Measurements from ENCODE around the gene VDR. TPM values are rescaled to one million over a fixed set of nuclear protein-coding genes. Genes with fewer than 3 reads are reported as not detected.

VDR gene
- total RNA-seq, result 1 to 10 TPM; 1.3 to 3.1 TPM

DNA sequence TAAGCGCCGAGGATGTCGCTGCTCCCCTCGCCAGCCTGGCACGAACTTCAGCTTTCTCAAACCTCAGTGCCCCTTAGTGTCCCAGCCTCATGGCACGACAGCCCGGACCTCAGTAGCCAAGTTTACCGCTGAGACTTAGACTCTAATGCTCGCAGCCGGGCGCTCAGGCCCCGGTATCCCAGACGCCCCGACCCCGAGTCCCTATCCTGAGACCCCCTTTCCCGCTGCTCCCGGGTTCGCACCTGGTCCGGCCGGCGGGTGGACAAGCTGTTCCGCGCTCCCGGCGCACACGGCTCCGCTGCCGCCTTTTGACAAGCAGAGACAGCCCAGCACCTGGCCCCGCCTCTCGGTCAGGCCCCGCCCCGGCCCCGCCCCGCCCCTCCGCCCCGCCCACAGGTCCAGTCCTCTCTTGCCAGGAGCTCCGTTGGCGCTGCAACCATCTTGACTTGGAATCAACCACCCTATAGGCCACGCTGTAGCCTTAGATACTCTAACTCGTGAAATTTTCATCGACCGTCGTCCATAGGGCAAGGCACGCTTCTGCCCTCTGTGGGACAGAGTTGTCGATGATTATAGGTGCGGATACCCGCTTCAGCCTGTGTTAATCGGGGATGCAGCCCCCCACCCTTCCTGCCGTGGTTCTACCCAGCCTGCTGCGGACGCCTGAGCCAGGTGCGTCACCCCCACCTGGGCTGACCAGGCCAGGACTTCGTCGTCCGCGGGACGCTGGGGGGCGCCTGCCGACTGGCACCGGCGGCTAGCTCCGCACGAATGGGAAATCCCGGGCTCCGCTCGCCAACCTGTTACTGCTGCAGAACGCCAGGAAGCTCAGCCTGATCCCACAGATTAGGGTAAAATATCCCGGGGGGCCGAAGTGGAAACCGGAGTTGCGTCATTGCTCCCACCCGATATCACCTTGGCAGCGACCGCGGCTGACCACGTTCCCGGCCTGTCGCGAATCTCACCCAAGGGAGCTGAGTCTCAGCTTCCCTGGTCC lies at the start of gene VDR:
VDR (minus strand) TSS at position 282 of the 997 bp plus-strand sequence. CDS start 25,881 bp downstream, outside the sequence.
- no peaks in the 10 kb centered on the region for H3K27me3 ChIP-seq
- peak within 1 kb of the TSS; percentile 15 to 29 for H3K4me3 ChIP-seq
- no peaks in the 10 kb centered on the region for H3K9me3 ChIP-seq
- H3K27ac ChIP-seq, result peak within 1 kb of the TSS; percentile 53 to 94 (median 86)
- peak; percentile 68 to 80 (median 79) for TF ChIP-seq POLR2A (IDR thresholded peaks at IDR 0.05)
- TF ChIP-seq, protein P1, sequence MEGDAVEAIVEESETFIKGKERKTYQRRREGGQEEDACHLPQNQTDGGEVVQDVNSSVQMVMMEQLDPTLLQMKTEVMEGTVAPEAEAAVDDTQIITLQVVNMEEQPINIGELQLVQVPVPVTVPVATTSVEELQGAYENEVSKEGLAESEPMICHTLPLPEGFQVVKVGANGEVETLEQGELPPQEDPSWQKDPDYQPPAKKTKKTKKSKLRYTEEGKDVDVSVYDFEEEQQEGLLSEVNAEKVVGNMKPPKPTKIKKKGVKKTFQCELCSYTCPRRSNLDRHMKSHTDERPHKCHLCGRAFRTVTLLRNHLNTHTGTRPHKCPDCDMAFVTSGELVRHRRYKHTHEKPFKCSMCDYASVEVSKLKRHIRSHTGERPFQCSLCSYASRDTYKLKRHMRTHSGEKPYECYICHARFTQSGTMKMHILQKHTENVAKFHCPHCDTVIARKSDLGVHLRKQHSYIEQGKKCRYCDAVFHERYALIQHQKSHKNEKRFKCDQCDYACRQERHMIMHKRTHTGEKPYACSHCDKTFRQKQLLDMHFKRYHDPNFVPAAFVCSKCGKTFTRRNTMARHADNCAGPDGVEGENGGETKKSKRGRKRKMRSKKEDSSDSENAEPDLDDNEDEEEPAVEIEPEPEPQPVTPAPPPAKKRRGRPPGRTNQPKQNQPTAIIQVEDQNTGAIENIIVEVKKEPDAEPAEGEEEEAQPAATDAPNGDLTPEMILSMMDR (IDR thresholded peaks at IDR 0.05), result peak; percentile 16 to 69 (median 64)
- intact Hi-C loops (cut with DNase I), result no loop called here
- WGBS, 2 donors, result 0% methylated on average over 10 to 77 of the region's 79 CpGs
- peak; percentile 91 for ATAC-seq
- peaks cover 33% of the 10 kb centered on the region for H3K4me1 ChIP-seq
- DNase-seq, result peak; percentile 85 to 91 (median 90)
- H3K36me3 ChIP-seq (replicated peaks in 1 of 2; ENCODE audit: insufficient read depth in 1 of 2, low read depth in 2 of 2), result no peaks in the 10 kb centered on the region

DNA sequence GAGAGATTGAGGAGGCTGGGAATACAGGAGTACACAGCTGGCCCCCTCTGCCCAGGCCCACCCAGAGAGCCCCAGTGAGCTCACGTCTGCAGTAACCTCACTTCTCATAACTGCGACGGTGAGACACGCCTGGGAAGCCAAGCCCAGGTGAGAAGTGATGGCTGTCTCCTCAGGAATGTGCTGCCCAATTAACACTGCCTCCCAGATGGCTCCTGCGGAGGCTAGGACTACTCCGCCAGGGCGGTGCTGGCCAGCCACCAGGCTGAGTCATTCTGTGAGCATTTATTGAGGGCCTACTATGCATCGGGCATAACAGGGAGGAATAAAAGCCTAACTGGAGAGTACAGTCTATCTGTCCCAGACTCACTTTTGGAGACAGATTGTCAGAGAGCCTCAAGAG lies 49.3 kb upstream of the VDR start:
- ATAC-seq (no peak), DNase-seq (no peak)
- H3K27ac ChIP-seq, result no peak overlapping the region
- H3K27me3 ChIP-seq, result no peaks in the 10 kb centered on the region
- 70 to 82% methylated on average over 4 to 8 of the region's 8 CpGs for WGBS, 2 donors
- no peak overlapping the region for H3K4me3 ChIP-seq
- intact Hi-C loops (cut with DNase I), result no loop called here
- TF ChIP-seq POLR2A (IDR thresholded peaks at IDR 0.05), result no peak
- TF ChIP-seq, protein P1 (IDR thresholded peaks at IDR 0.05), result no peak
- H3K9me3 ChIP-seq, result no peaks in the 10 kb centered on the region
- H3K4me1 ChIP-seq, result peaks cover 5% of the 10 kb centered on the region
- no peaks in the 10 kb centered on the region for H3K36me3 ChIP-seq (replicated peaks in 1 of 2; ENCODE audit: insufficient read depth in 1 of 2, low read depth in 2 of 2)

DNA sequence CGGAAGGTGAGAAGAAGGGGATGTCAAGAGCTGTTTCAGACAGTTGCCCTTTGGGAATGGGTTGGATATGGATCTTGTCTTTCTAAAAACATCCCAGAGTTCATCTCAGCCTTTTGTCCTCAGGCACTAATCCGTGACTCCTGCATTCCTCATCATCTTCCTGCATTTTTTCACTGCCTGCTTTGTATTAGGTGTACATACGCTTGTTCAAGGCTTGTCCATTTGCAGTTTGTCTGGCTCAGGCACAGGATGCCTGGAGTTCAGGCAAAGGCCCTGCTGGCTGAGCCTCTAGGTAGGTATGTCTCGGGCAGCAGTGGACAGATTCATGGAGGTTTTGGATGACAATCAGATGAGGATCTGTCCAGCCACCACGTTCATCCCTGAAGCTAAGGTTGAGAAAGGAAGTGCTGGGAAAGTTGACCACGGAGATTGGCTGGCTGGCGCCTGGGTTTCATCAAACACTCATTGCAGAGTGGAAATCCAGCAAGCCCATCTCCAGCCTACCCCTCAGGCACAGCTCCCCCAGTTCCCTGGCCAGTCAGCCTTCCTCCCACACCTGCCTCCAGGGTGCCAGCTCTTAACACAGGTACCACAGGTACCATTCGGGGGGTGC lies 46.2 kb upstream of the VDR start:
- intact Hi-C loops (cut with DNase I), result no loop called here
- H3K36me3 ChIP-seq (replicated peaks in 1 of 2; ENCODE audit: insufficient read depth in 1 of 2, low read depth in 2 of 2), result no peaks in the 10 kb centered on the region
- ATAC-seq (no peak), DNase-seq (no peak)
- TF ChIP-seq, protein P1 (IDR thresholded peaks at IDR 0.05), result no peak
- TF ChIP-seq POLR2A (IDR thresholded peaks at IDR 0.05), result no peak
- peaks cover 6% of the 10 kb centered on the region for H3K4me1 ChIP-seq
- WGBS, 2 donors, result 60 to 72% methylated on average over 8 of the region's 8 CpGs
- no peak overlapping the region for H3K4me3 ChIP-seq
- no peak overlapping the region for H3K27ac ChIP-seq
- H3K9me3 ChIP-seq, result no peaks in the 10 kb centered on the region
- H3K27me3 ChIP-seq, result no peaks in the 10 kb centered on the region

DNA sequence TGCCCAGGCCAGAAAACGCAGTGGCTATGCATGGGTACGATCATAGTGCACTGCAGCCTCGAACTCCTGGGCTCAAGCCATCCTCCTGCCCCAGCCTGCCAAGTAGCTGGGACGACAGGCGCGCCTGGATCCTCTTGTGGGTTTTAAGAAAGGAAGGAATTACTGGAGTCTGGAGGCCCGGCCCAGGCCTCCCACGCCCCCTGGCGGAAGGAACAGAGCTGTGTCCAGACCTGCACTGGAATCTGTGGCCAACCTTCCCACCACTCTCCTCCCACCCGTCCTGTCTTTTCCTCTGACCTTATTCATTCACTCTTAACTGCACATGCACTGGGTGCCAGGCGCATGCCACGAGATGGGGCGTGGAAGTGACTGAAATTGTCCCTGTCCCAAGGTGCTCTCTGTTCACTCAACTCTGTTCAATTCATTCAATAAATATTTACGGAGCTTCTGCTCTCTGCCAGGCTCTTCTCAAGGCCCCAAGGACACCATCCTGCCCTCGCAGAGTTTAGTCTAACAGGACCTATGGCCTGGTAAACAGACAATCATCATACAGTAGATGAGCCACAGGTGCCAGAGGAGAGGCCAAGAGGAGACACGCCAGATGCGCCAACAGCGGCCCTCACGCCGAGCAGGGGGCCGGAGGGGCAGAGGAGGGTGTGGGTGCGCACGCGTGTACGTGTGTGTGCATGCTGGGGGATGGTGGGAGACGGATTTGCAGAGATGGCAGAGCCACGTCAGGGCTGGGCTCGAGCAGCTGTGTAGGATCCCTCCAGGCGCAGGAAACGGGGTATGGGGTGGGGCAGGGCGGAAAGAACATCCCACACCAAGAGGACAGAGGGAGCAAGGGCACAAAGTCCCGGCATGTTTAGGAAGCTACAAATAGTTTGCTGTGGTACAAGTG lies 44.9 kb upstream of the VDR start:
- H3K27ac ChIP-seq, result no peak overlapping the region
- no peaks in the 10 kb centered on the region for H3K36me3 ChIP-seq (replicated peaks in 1 of 2; ENCODE audit: insufficient read depth in 1 of 2, low read depth in 2 of 2)
- peak; percentile 77 to 82 (median 80) for DNase-seq
- TF ChIP-seq POLR2A (IDR thresholded peaks at IDR 0.05), result no peak
- TF ChIP-seq, protein P1 (IDR thresholded peaks at IDR 0.05), result peak; percentile 74 to 89 (median 84)
- H3K27me3 ChIP-seq, result no peaks in the 10 kb centered on the region
- no peak overlapping the region for H3K4me3 ChIP-seq
- WGBS, 2 donors, result 44 to 50% methylated on average over 30 to 32 of the region's 32 CpGs
- H3K9me3 ChIP-seq, result no peaks in the 10 kb centered on the region
- intact Hi-C loops (cut with DNase I), result no loop called here
- peaks cover 6% of the 10 kb centered on the region for H3K4me1 ChIP-seq
- ATAC-seq, result peak; percentile 92
